Epithelial cell of proximal tubule (primary cell): ENCODE results near the gene IKZF1. TPM values are rescaled to one million over a fixed set of nuclear protein-coding genes. Genes with fewer than 3 reads are reported as not detected.

Experiments
- DNase-seq: peaks from one replicate; pipeline ENCODE4 v3.0.0-alpha.2; 2011; ENCODE audit warnings: low read depth
- H3K4me3 ChIP-seq: 2 replicates; pipeline ENCODE4 v1.5.1; 2011; ENCODE audit warnings: low read depth, mild to moderate bottlenecking, low read length
- total RNA-seq: library from RNA; depleted of rRNA; stranded (reverse); fragments of >200 nt; gene quantifications from 2 replicates; pipeline ENCODE4 v1.2.3, GENCODE V29; 2015
- TF ChIP-seq, protein P1 (sequence below): conservative IDR thresholded peaks from 2 replicates; pipeline ENCODE4 v1.5.1; 2012; ENCODE audit warnings: low read depth, mild to moderate bottlenecking, low read length

Gene IKZF1
- total RNA-seq, 1 donor from 2014 or later = not detected

DNA sequence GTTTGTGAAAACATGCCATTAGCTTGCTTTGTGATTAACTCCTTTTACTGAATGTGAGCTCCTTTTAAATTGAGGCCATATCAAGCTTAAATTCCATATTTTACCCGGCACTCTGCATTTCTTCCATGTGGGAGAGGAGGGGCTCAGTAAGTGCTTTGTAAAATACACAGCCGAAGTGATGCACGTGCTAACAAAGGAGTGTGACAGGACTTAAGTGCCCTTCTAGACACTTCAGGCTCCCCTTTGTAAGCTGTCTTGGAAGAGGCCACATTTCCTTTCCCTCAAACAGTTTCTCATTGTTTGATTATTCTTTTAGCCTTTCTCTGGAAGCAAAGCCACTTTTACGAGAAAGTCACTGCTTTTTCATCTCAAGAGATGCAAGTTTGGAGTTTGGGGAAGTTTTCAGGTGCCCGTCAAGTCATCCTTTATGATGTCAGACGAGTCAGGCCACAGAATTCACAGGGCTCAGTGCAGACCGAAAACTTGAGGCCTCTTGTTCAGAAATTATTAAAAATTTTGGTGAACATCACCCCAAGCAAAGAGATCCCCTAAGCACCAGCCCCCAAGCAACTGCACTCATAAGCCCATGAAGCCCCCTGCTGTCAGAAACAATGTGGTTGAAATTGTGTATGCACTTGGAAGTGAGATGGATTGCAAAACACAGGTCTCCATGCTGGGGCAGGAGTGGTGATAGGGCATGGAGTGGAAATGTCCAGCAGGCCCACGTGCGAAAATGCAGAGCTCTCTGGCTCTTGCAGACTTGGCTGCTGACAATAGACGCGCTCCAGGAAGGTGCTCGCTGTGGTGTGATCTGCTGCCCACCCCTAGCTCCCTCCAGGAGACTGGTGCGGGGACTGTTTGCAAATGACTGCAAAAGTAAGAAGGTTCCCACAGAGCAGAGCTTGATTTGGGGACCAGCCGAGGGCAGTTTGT, 11.5 kb downstream of the IKZF1 start:
- H3K4me3 ChIP-seq = no peak overlapping the region
- no peak for DNase-seq
- TF ChIP-seq, protein P1, sequence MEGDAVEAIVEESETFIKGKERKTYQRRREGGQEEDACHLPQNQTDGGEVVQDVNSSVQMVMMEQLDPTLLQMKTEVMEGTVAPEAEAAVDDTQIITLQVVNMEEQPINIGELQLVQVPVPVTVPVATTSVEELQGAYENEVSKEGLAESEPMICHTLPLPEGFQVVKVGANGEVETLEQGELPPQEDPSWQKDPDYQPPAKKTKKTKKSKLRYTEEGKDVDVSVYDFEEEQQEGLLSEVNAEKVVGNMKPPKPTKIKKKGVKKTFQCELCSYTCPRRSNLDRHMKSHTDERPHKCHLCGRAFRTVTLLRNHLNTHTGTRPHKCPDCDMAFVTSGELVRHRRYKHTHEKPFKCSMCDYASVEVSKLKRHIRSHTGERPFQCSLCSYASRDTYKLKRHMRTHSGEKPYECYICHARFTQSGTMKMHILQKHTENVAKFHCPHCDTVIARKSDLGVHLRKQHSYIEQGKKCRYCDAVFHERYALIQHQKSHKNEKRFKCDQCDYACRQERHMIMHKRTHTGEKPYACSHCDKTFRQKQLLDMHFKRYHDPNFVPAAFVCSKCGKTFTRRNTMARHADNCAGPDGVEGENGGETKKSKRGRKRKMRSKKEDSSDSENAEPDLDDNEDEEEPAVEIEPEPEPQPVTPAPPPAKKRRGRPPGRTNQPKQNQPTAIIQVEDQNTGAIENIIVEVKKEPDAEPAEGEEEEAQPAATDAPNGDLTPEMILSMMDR = no peak

DNA sequence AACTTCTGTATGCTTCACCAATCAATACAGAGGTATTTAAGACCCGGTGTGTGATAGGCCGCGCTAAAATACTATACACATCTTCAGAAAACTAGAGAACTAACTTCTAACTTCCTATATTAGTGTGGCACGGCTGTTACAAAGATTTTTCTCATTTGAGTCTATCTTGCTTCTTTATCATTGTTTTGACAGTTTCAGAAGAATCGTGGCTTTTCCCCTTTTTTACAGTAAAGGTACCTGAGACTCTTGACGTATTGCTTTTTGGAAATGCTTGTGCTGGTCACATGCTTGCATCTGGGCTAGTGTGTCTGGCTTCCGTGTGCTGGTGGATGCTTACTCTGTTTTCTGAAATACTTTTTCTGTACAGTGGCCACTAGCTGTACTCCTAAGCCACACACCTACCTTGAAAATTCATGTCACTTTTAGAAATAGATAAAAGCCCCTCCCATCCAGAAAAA, 12.7 kb downstream of the IKZF1 start:
- TF ChIP-seq, protein P1 = no peak
- H3K4me3 ChIP-seq = no peak overlapping the region
- no peak for DNase-seq

DNA sequence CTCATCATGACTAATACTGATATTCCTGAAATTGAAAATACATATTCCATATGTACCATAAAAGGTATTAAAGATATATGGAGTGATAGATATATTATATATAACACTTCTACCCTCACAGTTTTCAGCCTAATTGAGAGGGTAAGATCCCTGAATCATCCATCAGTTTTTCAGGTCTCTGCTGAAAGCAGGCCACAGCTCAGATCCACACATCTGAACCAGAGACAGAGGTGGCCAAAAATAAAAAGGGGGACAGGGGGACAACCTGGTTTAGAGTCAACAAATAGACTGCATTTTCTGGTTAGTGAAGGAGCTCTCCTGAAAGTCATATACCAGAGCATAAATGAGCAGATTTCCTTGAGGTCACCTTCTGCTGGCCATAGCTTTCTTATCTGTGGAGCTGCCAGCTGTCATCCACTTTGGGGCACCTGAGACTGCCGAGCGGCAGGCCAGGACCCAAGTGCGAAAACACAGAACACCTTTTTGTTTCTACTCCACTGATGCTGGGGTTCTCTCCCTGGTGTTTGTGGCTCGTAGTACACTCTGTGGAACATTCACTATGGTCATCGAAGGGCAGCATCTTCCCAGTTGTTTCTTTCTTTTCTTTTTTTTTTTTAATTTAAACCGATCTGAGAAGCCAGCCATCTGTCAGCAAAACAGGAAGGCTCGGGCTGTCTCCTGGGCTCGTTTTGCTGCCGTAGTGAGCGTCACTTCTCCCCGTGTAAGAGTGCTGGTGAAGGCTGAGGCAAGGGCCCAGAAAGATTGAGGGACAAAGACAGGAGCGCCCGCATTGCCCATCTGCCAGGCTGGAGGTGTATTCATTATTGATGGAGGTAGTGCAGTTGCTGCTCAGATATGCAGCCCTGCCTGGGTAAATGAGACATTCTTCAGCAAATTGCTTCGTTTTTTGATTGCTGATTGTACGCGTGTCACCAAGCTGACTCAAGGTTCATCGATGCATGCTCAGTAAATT, 13.5 kb downstream of the IKZF1 start:
- TF ChIP-seq, protein P1 = no peak
- no peak for DNase-seq
- no peak overlapping the region for H3K4me3 ChIP-seq

- DNase-seq = no peak
- TF ChIP-seq, protein P1 = no peak
- no peak overlapping the region for H3K4me3 ChIP-seq
Observed at GRCh38 chr7:50321487-50322067, 17.1 kb downstream of the IKZF1 start.

GRCh38 chr7:50324113-50324512, 19.6 kb downstream of the IKZF1 start:
- no peak for DNase-seq
- H3K4me3 ChIP-seq = no peak overlapping the region
- TF ChIP-seq, protein P1 = no peak

GRCh38 chr7:50327443-50327842, 22.9 kb downstream of the IKZF1 start:
- TF ChIP-seq, protein P1 = no peak
- H3K4me3 ChIP-seq = no peak overlapping the region
- no peak for DNase-seq
